Prostate gland (tissue), 2 donors: Measurements from ENCODE around the gene BAIAP2L1.

Experiments
- CTCF ChIP-seq, 4 experiments: fragments of 200-600 bp in 2 of 4; fragments of 450-650 bp in 2 of 4; sonication (generic) in 2 of 4; IDR thresholded peaks; 1 replicate in 3 of 4; 2 replicates in 1 of 4; pipeline ENCODE4 v1.5.1; 2016 to 2019; ENCODE audit warnings: antibody characterized with exemption in 4 of 4, mild to moderate bottlenecking in 2 of 4, moderate library complexity in 2 of 4
- POLR2A ChIP-seq: fragments of 450-650 bp; IDR thresholded peaks from one replicate; pipeline ENCODE4 v1.6.1; 2016; ENCODE audit warnings: antibody characterized with exemption, mild to moderate bottlenecking
- POLR2AphosphoS5 ChIP-seq: sonication (generic); formaldehyde crosslinking; IDR thresholded peaks from one replicate; pipeline ENCODE4 v1.6.1; 2017; ENCODE audit warnings: antibody characterized with exemption

DNA sequence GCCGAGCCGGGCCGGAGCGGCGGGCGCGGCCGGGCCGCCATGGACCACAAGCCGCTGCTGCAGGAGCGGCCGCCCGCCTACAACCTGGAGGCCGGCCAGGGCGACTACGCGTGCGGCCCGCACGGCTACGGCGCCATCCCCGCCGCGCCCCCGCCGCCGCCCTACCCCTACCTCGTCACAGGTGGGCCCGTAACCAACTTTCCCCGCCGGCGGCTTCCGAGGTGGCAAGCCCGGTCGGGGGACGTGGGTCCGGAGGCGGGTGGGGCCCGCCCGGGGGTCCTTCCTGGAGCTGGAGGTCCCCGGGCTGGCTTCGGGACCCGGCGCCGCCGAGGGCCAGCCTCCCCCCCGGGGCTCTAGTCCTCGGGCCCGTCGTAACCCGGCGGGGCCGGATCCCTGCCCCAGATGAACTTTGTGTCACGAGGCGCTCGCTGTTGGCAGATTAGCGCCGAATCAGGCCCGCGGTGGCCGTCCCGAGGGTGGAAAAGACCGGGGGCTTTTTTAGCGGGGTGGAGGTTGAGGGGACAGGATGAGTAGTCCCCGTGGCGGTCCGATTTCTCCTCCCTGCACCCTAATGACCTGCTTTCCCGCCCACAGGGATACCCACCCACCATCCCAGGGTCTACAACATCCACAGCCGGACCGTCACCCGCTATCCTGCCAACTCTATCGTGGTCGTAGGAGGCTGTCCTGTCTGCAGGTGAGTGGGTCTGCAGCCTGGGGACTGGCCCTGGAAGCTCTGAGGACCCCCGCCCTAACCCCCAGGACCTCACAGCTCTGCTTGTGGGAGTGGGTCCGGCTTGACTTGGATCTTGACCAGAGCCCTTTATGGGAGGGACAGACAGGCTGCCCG lies 118.9 kb downstream of the BAIAP2L1 start:
- TF ChIP-seq CTCF (IDR thresholded peaks at IDR 0.05) = no peak
- no peak for TF ChIP-seq POLR2A
- TF ChIP-seq POLR2AphosphoS5 = no peak
